Stimulated activated CD8-positive, alpha-beta memory T cell treated with anti-CD3 and anti-CD28 coated beads, Interleukin-7, amount 100 ng/mL, for 1 hour (primary cell): ENCODE measurements around the gene AAR2.

Source experiments
- DNase-seq, 2 donors: peaks; one replicate each; pipeline ENCODE4 v3.0.0-alpha.2; 2020; ENCODE audit warnings: low read depth in 2 of 2

AAR2 gene

DNA sequence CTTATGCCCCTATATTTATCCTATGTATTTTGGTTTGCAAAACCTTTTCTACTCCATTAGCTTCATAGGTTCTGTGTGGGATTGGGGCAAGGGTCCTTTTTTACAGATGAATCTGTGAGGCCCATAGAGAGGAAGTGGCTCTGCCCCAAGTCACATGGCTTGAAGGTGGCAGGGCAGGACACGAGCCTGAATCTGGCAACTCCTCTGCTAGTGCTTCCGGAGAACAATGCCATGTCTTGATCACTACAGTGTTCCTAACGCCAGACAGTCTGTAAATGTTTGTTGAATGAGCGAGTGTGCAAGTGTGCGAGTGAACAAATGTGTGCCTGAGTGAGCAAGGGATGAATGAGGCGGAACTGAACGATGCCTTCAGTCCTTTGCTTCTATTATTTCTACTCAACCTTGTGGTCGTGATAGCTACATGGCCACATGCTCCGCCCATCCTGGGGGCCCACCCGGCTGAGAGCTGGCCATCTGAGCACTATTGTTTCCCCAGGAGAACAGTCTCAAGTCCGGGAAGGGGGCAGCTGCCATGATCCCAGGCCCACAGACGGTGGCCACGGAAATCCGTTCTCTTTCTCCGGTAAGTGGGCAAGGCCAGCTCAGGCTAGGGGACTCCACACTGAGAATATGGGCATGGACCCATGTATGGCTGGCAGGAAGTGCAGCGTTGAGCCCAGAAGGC is 17.8 kb upstream of the AAR2 start:
- no peak for DNase-seq

DNA sequence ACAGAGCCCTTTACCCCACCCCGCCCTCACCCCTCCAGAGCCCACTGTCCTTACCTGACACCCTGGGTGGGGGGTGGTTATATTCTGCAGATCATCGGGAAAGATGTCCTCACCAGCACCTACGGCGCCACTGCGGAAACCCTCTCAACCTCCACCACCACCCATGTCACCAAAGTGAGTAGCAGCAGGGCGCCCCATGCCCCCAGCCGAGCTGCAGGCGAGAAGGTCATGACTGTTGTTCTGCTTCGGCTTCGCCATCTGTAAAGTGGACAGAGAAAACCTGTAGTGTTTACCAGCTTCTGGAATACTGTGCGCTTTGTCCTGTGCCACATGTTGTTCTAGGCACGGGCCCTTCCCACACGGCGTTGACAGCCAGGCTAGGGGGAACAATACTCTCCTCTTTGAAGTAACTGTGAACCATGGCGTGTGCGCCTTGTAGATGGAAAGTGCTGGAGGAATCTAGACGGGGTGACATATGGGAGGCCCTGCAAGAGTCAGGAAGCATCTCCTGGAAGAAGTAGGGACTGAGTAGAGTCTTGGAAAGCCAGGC is 16.5 kb upstream of the AAR2 start:
- DNase-seq = no peak

DNA sequence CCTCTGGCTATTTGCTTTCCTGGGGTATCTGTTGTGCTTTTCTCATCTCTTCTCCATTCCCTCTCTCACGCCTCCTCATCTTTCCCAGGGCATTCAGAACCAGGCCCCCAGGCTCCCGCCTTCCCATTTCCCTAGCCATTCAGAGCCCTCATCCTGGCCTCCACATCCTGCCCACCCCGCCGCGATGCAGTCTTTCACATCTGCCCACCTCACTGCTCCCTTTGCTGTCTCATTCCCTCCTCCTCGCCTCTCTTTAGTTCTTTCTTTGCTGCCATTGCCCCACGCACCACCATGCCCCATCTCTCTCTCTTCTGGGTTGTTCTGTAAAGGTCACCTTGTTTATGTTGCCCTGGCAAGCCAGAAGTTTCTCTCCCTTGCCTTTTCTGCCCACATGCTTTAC is 10.6 kb upstream of the AAR2 start:
- DNase-seq = no peak

DNA sequence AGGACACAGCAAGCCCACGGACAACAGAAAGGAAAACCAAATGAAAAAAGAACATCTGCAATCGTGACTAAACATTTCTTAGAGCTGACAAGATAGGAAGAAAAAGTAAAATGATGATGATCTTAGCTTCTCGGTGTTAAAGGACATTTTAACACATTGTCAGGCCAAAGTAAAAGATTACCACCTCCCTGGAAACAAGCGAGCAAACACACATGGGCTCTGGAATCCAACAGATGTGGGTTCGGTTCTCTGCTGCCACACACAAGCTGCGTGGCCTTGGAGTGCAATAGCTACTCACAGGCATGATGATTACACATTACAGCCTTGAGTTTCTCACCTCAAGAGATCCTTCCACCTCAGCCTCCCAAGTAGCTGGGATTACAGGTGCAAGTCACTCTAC is 7.5 kb upstream of the AAR2 start:
- no peak for DNase-seq

DNA sequence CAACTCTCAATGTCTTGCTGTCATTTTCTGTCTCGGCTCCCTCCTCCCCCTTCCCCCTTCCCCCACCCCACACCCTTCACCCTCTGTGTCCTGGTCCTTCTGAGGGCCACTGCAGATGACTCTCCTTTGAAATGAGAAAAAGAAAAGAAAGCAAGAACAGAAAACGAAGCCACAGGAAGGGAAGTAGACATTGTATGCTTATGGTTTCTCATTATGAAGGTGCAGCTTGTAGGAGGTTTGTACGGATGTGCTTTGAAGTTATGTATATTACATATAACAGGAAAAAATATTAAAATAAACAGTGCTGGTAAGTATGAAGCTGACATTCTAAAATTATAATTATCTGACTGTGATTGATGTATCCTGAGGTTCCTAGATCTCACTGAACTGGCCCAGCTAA is 6.3 kb upstream of the AAR2 start:
- no peak for DNase-seq

DNA sequence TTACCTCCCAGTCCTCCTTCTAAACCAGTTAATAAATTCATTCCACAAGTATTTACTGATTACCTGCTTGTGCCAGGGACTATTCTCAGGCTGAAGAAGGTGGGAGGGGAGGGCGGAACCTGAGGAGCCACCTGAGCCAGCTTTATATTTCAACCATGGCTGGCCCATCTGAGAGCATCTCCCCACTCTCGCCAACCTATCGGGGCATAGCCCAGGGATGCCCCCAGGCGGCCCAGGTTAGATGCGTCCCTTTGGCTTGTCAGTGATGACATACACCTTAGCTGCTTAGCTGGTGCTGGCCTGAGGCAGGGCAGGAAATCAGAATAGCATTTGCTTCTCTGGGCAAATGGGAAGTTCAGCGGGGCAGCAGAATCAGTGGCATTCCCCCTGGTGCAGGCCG is 4.9 kb upstream of the AAR2 start:
- no peak for DNase-seq

DNA sequence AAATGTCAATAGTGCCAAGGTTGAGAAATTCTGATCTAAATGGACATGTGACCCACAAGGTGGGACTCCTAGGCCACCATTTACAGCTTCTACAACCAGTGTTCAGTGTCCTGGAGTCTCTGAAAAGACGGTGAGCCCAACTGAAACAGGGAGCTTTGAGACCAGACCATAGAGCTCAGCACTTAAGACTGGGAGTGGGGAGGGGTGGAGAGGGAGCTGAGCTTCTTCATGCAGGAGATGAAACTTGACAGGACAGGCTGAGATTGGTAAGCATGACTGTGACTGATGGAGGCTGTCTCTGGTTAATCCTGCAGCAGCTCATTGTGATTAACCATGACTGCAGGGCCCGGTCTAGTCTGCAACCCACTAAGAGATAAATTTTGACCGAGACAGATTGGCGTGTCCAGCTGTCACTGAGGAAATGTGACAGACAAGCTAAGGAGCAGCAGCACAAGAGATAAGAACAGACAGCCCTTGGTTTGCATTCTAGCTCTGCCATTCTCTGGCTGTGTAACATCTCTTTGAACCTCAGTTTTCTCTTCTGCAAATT is 1.4 kb upstream of the AAR2 start:
- DNase-seq = no peak

DNA sequence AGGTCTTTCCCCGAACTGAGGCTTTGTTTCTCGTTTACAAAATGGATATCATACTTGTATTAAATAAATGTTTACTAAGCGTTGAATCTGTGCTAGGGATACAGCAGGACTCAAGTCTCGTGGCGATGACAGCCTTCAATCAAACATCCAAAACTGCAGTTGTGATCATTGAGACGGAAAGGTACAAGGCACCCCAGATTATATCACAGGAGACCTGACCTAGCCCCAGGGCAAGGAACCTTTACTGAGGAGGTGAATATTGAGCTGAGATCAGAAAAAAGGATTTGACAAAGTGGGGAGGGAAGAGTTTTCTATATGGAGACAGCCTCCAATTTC is 476 bp downstream of the AAR2 start:
- DNase-seq = no peak

DNA sequence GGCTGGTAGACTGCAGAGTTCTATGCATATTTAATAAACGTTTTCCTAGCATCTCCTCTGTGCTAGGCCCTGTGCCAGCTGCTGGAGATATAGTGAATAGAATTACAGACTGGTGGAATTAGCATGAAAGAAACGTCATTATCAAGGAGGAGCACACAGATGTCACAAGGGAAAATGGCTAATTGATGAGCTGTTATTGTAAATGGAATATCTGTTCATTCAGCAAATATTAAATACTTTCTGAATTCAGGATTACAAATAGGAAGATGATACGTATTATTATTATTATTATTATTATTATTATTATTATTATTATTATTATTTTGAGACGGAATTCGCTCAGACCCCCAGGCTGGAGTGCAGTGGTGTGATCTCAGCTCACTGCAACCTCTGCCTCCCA is 1.2 kb downstream of the AAR2 start:
- no peak for DNase-seq

DNA sequence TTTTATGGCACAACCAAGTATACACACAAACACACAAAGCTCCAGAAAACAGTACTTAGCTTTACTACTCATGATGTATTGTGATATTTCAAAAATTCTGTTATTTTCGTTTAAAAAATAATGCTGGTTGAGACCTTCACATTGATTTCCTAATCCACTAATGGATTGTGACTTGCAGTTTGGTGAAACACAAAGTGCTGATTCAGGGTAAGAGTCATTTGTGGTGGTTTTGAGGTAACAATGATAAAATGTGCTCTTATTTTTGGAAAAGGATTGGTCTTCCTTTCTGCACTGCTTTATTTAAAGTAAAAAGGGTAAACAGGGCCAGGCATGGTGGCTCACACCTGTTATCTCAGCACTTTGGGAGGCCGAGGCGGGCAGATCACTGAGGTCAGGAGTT is 1.9 kb downstream of the AAR2 start:
- no peak for DNase-seq

DNA sequence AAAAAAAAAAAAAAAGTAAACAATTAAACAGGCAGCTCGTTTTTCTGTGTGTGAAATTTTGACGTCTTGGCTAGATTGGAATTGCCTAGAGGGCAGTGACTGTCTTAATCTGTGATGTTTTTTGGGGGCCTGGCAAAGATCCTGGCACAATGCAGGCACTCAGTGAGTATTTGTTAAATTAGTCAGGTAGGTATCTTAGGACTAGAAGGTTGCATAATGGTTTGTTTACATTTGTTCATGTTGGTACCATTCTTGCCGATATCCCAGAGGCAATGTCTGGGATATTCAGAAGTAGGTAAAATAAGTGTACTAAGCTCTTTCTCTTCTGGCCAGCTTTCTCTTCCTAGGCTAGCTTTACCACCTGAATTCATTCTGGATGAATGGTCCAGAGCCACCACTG is 2.5 kb downstream of the AAR2 start:
- DNase-seq = no peak

DNA sequence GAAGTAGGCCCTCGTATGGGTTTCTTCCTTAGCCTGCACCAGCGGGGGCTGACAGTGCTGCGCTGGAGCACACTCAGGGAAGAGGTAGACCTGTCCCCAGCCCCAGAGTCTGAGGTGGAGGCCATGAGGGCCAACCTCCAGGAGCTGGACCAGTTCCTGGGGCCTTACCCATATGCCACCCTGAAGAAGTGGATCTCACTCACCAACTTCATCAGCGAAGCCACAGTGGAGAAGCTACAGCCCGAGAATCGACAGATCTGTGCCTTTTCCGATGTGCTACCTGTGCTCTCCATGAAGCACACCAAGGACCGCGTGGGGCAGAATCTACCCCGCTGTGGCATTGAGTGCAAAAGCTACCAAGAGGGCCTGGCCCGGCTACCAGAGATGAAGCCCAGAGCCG is 3.8 kb downstream of the AAR2 start:
- DNase-seq = no peak

DNA sequence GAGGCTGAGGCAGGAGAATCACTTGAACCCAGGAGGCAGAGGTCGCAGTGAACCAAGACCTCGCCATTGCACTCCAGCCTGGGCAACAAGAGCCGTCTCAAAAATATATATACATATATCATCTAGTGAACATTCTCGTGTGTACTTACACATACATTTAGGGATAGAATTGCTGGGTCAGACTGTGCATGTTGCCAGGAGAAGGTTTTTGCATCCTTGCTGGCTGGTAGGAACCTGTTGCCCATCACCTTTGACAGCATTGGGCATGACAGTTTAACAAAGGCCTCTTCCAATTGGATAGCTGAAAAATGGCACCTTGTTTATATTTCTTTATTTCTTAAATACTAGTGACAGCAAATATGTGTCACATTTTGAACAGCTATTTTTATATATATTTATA is 5.4 kb downstream of the AAR2 start:
- no peak for DNase-seq

DNA sequence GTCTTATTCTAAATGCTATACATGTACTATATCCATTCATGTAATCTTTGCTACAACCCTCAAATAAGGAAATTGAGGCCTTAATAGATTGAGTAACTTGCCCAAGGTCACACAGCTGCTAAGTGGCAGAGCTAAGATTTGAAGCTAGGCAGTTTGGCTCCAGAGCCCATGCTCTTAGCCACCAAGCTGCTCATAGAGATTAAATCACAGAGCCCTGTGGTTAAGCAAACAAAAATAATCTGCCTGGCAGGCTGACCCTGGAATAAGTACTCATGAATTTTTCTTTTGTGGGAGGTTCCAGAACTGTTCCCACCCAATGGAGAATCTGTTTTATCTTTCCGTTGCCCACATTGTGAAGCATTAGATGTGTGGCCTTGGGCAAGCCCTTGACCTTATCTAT is 7.4 kb downstream of the AAR2 start:
- DNase-seq = no peak

DNA sequence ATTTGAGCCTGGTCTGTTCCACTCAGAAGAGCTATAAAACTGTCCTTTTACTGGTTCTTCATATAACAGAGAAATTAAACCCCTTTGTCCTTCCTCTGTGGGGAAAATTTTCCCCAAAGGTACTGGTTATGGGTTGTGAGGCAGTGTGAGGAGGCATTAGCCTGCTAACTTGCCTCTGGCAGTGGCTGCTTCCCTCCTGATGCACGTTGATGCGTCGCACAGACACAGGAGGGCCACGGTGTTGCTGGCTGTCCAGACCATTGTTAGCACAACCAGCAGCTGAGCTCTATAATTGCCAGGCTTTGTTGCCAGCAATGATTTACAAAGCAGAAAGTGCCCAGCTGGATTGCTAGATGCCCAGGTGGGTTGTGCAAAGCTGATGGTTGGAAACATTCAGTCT is 10.1 kb downstream of the AAR2 start:
- no peak for DNase-seq

DNA sequence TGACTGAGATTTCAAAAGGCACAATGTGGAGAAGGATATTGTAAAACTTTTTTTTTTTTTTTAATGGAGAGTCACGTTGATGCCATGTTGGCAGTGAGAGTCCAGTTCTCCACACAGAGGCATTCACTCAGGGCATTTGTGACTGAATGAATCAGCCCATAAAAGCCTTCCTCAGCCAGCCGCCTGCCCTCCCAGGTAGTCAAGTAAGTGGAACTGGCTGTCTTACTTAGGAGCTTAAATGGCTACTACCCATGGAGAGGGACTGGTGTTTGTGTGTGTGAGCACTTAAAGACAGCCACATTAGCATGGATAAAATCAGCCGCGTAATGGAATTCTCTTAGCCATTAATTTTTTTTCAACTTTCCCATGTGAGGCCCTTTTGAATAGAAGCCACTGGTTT is 12.6 kb downstream of the AAR2 start:
- no peak for DNase-seq

DNA sequence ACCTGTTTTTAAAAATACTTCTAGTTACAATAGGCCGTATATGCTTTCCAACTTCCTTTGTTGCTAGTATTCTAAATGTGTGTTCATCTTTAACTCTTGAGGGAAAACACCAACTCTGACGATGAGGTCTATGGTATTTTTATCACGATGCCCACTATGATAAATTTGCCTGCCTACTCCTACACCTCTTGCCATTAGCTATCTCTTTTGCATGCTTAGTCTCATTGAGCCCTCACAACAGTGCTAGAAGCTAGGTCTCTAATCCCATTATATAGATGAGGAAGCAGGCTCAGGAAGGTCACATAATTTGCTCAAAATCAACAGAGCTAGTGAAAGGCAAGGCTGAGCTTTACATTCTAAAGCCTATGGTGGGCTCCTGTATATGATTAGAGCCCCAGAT is 13.2 kb downstream of the AAR2 start:
- DNase-seq = no peak

DNA sequence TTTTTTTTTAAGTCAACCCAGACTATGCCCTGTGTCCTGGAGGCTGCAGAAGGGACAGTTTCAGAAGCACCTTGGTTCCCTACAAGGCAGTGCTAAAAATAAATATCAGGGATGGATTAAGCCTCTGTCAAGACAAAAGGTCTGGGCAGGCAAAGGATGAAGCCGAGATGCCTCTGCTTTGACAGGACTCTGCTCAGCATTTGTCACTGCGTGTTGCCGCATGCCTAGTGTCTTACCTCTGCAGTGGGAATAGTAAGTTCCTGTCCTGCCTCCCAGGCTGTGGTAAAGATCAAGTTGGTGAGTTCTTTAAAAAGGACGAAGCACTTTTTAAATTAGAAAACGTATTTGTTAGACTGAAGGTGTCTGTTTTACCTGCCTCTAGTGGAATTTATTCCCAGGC is 15.1 kb downstream of the AAR2 start:
- DNase-seq = no peak

DNA sequence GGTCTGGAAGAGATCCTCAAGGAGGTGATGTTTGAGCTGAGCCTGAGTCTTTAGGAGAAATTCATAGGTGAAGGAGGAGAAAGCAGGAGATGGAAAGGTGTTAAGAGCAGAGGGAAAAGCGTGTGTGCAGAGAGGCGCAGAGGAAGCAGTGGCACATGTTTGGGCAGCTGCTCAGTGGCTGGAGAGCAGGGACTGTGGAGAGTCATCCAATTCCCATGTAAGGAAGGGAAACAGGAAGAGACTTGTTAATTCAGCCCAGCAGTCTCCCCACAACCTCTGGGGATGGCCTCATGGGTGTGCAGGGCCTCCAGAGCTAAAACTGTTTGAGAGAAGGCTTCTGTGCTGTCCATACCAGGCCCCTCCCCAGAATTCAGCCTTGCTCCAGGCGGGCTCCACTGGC is 16.2 kb downstream of the AAR2 start:
- DNase-seq = no peak

DNA sequence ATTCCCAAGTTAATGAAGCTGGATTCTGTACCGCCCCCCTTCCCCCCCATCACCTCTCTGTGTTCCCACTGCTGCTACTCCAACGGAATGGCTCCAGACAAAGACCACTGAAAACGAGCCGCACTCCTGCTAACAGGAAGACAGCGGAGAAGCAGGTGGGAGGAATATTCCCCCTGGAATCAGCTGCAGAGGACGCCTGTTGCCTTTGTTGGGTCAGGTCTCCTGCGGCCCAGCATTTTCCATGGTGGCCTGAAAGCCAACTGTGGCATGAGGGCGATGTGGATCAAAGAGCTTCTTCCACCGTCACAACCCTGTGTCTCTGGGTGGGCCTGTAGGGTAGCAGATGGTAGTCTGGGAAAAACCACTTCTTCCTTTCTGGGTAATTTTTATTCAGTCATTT is 16.8 kb downstream of the AAR2 start:
- DNase-seq = no peak

DNA sequence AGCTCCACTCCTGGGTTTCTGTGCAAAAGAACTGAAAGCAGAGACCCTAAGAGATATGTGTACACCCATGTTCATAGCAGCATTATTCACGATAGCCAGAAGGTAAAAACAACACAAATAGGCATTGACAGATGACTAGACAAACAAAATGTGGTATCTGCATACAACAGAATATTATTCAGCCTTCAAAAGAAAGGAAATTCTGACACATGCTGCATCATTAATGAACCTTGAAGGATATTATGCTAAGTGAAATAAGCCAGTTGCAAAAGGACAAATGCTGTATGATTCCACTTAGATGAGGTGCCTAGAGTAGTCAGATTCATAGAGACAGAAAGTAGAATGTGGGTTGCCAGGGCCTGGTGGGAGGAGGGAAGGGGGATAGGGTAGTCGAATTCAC is 17.8 kb downstream of the AAR2 start:
- no peak for DNase-seq

DNA sequence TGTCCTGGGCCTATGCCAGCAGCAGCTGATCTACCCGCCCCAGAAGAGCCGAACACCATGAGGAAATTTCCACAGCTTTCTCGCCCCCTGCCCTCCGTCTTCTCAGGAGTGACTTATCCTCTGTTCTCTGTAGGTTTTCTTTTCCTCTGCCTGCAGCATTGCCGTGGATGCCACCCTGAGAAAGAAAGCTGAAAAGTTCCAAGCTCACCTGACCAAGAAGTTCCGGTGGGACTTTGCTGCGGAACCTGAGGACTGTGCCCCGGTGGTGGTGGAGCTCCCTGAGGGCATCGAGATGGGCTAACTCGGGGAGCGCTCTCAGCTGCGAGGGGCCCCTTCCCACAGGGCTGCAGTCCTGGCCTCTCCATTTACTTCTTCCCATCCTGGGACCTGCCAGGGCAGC is 19.2 kb downstream of the AAR2 start:
- no peak for DNase-seq

DNA sequence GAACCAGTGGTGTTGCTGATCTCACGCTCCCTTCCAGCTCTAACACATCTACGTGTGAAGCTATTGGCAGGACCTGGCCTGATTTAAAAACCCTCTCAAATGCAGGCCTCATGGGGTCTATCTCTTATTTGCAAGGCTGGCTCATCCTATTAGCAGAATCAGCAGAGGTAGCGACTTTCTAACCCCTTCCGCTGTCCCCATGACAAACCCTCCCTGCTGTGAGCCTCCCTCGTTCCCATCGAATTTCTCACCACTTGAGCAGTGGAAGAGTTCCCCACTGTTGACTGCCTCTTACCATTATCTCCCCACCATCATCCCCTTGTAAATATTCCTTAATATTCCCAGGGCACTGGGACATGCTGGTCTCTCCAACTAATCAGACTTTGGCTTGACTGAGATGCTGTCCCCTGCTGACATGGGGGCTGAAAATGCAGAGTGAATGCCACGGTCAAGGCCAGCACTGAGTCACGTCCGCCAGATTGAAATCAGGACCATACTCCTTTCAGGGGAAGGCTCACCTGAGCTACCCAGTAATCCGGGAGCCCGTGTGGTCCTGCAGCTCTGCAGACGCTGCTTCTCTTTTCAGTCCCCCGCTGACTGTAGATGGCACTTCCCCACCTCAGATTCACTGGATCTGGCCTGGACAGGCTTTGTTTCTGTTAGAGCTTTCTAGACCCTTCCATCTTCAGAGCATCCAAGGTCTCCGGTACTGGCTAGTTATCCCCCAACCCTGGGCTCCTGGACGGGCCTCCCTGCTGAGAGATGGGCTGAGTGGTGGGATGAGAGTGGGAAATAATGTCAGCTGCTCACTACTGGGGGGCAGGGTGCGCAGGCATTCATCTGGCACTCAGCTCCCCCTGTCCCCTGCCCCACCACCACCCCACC is 23.1 kb downstream of the AAR2 start:
- no peak for DNase-seq
